ENCODE measurements around the gene CALHM5. TPM values are rescaled to one million over a fixed set of nuclear protein-coding genes. Genes with fewer than 3 reads are reported as not detected.

CALHM5 gene
- total RNA-seq, 2 donors from 2014 or later = 0.32 to 1.8 TPM

DNA sequence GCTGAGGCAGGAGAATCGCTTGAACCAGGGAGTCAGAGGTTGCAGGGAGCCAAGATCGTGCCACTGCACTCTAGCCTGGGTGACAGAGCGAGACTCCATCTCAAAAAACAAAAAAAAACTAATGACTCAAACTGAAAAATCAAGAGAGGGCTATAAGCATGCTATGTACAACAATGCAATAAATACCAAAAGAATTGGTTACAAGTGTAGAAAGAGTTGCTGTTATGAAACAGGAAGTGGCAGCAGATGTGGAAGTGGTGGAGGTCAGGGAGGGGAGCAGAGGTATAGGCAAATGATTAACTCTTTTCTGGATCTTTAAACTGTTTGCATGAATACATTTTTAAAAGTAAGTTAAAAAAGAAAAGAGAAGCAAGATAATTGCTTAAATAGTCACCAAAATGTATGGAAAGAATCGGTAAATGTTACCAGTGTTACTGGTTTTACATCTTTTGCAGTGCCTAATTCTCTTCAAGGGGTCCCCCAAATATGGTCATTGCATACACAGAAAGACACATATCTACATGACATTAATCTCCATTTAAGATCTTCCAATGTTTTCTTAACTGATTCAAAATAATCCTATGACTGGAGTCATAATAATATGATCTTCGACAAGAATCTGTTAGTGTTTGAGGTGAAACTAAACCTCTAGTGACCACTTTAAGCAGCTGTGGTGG is 35.3 kb upstream of the CALHM5 start:
- H3K9me3 ChIP-seq = no peaks in the 10 kb centered on the region
- H3K36me3 ChIP-seq = no peaks in the 10 kb centered on the region
- no peak for DNase-seq (ENCODE audit: low spot score)
- intact Hi-C loops (cut with DNase I) = no loop called here
- no peaks in the 10 kb centered on the region for H3K27me3 ChIP-seq (replicated peaks; ENCODE audit: insufficient read depth)
- H3K4me3 ChIP-seq = no peak overlapping the region
- no peak for TF ChIP-seq POLR2AphosphoS5 (IDR thresholded peaks at IDR 0.05)
- H3K27ac ChIP-seq = no peak overlapping the region
- H3K4me1 ChIP-seq (replicated peaks) = no peaks in the 10 kb centered on the region
- 79% methylated on average over 5 of the region's 5 CpGs for WGBS

DNA sequence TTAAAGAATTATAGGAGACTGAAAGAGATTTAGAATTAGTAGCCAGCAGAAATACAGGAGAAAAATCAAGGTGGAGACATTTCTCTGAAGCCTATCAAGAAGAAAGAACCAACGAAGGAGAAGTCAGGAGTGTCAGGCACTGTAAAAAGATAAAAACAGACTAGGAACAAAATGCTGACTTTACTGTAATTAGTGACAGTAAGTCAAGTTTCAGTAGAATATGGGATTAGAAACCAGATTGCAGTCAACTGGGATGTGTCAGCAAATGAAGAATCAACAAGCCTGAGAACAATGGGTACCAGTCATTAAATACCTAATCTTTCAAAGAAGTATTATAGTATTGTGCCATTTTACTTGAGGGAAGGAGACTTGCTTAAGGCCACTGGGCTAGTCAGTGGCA is 28.7 kb upstream of the CALHM5 start:
- H3K27ac ChIP-seq = no peak overlapping the region
- no peak overlapping the region for H3K4me3 ChIP-seq
- H3K36me3 ChIP-seq = no peaks in the 10 kb centered on the region
- intact Hi-C loops (cut with DNase I) = no loop called here
- 94% methylated on average over 1 of the region's 1 CpG for WGBS
- no peak for DNase-seq (ENCODE audit: low spot score)
- no peaks in the 10 kb centered on the region for H3K27me3 ChIP-seq (replicated peaks; ENCODE audit: insufficient read depth)
- TF ChIP-seq POLR2AphosphoS5 (IDR thresholded peaks at IDR 0.05) (no peak), POLR2A (IDR thresholded peaks at IDR 0.05) (no peak)
- TF ChIP-seq, protein P1, sequence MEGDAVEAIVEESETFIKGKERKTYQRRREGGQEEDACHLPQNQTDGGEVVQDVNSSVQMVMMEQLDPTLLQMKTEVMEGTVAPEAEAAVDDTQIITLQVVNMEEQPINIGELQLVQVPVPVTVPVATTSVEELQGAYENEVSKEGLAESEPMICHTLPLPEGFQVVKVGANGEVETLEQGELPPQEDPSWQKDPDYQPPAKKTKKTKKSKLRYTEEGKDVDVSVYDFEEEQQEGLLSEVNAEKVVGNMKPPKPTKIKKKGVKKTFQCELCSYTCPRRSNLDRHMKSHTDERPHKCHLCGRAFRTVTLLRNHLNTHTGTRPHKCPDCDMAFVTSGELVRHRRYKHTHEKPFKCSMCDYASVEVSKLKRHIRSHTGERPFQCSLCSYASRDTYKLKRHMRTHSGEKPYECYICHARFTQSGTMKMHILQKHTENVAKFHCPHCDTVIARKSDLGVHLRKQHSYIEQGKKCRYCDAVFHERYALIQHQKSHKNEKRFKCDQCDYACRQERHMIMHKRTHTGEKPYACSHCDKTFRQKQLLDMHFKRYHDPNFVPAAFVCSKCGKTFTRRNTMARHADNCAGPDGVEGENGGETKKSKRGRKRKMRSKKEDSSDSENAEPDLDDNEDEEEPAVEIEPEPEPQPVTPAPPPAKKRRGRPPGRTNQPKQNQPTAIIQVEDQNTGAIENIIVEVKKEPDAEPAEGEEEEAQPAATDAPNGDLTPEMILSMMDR (IDR thresholded peaks at IDR 0.05) = no peak
- H3K4me1 ChIP-seq (replicated peaks) = no peaks in the 10 kb centered on the region
- no peaks in the 10 kb centered on the region for H3K9me3 ChIP-seq

DNA sequence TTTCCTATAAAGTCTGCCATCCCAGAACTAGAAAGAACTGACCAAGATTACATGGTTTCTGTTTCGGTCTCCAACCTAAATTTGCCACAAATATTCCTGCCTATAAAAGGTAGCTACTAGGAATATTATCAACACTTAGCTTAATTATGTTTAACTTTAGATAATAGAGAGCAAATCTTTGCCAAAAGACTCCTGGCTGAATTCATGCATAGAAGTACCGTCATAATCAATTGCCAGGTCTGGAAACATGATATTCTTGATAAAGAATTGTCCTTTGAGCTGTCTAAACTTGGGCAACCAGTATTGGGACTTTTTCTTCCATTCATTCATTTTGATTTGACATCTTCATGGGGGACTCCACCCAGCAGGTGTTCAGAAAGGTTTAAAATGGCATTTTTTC is 27.8 kb upstream of the CALHM5 start:
- intact Hi-C loops (cut with DNase I) = no loop called here
- TF ChIP-seq POLR2A (IDR thresholded peaks at IDR 0.05) (no peak), POLR2AphosphoS5 (IDR thresholded peaks at IDR 0.05) (no peak)
- TF ChIP-seq, protein P1 (IDR thresholded peaks at IDR 0.05) = no peak
- no peak for DNase-seq (ENCODE audit: low spot score)
- Histone ChIP-seq H3K4me1 (replicated peaks) (no peaks in the 10 kb centered on the region), H3K9me3 (no peaks in the 10 kb centered on the region), H3K27me3 (replicated peaks; ENCODE audit: insufficient read depth) (no peaks in the 10 kb centered on the region), H3K4me3 (no peak overlapping the region), H3K36me3 (no peaks in the 10 kb centered on the region), H3K27ac (no peak overlapping the region)
- WGBS = 29% methylated on average over 2 of the region's 2 CpGs

DNA sequence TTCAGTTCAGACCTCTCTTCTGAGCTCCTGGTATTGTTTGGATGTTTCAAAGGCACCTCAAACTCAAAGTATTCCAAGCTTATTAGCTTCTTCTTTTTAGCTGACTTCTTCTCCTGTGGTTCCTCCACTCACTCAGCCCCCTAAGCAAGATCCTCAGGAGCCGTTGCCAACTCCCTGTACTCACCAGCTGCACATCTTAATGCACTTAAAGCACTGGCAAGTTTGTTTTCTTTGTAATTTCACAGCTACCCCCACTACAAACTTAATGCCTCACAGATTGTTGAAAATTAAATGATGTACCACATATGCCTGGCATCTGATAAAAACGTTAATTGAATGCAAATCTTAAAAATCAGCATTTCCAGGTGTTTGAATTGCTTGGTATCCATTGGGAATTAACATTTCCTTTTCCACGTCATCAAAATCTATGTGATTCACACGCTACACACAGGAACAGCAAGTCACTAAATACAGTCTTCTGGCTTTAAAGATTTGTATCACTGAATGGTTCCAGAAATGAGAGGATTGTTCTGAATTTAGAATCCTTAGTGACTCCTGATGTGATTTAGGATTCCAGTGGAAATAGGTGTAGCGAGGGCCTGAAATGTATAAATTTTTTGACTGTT is 25.8 kb upstream of the CALHM5 start:
- no peak overlapping the region for H3K27ac ChIP-seq
- H3K4me1 ChIP-seq (replicated peaks) = no peaks in the 10 kb centered on the region
- intact Hi-C loops (cut with DNase I) = no loop called here
- 76% methylated on average over 5 of the region's 5 CpGs for WGBS
- H3K36me3 ChIP-seq = no peaks in the 10 kb centered on the region
- no peaks in the 10 kb centered on the region for H3K27me3 ChIP-seq (replicated peaks; ENCODE audit: insufficient read depth)
- no peaks in the 10 kb centered on the region for H3K9me3 ChIP-seq
- no peak for DNase-seq (ENCODE audit: low spot score)
- H3K4me3 ChIP-seq = no peak overlapping the region
- TF ChIP-seq, protein P1 (IDR thresholded peaks at IDR 0.05) = no peak
- TF ChIP-seq POLR2A (IDR thresholded peaks at IDR 0.05) (no peak), POLR2AphosphoS5 (IDR thresholded peaks at IDR 0.05) (no peak)

DNA sequence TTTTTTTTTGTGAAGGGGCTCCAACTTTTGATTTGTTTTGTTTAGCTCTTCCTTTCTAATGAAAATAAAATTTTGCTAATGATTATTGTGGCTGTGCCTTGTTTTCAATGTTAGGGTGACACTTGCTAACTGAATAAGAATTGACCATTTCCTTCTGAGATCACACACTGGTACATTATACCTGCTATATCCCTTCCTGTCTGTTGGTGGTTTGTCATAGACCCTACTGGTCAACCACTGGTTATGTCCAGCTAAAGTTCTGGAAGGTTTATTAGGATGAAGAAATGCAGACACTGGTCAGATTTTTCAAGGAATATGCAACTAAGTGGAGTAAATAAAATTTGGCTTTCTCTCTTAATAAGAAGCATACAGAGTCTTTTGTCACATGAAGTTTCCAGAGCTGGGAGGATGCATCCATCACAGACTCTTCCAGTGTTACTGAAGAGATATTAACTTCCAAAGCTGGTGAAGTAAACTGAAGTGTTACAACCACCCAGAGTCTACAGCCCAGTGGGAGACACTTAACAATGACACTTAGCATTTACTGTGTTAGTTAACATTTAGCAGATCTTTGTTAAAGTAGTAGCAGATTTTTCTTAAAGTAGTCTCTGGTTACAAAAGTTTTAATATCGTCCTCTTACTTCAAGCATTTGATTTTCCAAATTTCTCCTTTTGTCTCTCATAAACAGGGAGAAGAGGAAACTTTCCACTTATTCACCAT is 19.7 kb upstream of the CALHM5 start:
- Histone ChIP-seq H3K27me3 (replicated peaks; ENCODE audit: insufficient read depth) (no peaks in the 10 kb centered on the region), H3K4me1 (replicated peaks) (no peaks in the 10 kb centered on the region), H3K36me3 (no peaks in the 10 kb centered on the region), H3K9me3 (no peaks in the 10 kb centered on the region), H3K27ac (no peak overlapping the region), H3K4me3 (no peak overlapping the region)
- DNase-seq (ENCODE audit: low spot score) = no peak
- intact Hi-C loops (cut with DNase I) = no loop called here
- 77% methylated on average over 1 of the region's 1 CpG for WGBS
- TF ChIP-seq, protein P1 (IDR thresholded peaks at IDR 0.05) = no peak
- TF ChIP-seq POLR2AphosphoS5 (IDR thresholded peaks at IDR 0.05) = no peak
- no peak for TF ChIP-seq POLR2A (IDR thresholded peaks at IDR 0.05)
